Activated B cell treated with CpG ODN at 0.5 μM for 24 hours (primary cell): ENCODE results near the gene ZNF160. TPM values are rescaled to one million over a fixed set of nuclear protein-coding genes. Genes with fewer than 3 reads are reported as not detected.

Experiments
- ATAC-seq: fragments of 200-7000 bp; cut with Tn5 transposase; one replicate; pipeline ENCODE4 v1.10.0; 2021; ENCODE audit warnings: low read depth, mild to moderate bottlenecking, moderate library complexity
- CTCF ChIA-PET: fragments of 350-600 bp; sonication (Branson Sonifier 250); formaldehyde crosslinking; loops from one replicate; lab custom pipeline; 2021; ENCODE audit warnings: antibody characterized with exemption; lab: Charles Lee
- POLR2A ChIA-PET: fragments of 350-600 bp; sonication (Branson Sonifier 250); formaldehyde crosslinking; loops from one replicate; lab custom pipeline; 2021; ENCODE audit warnings: antibody characterized with exemption; lab: Charles Lee
- DNase-seq: peaks from one replicate; pipeline ENCODE4 v3.0.0; 2022
- H3K27ac Mint-ChIP-seq: one replicate; pipeline ENCODE4 v1.8.0; 2020; ENCODE audit warnings: mixed read lengths
- H3K27me3 Mint-ChIP-seq: one replicate; pipeline ENCODE4 v1.8.0; 2021; ENCODE audit warnings: mixed read lengths
- H3K36me3 Mint-ChIP-seq: one replicate; pipeline ENCODE4 v1.8.0; 2021; ENCODE audit warnings: low read depth, mixed read lengths
- H3K4me1 Mint-ChIP-seq: one replicate; pipeline ENCODE4 v1.8.0; 2021; ENCODE audit warnings: mixed read lengths
- H3K4me3 Mint-ChIP-seq: one replicate; pipeline ENCODE4 v1.8.0; 2020; ENCODE audit warnings: mild to moderate bottlenecking, mixed read lengths
- H3K9me3 Mint-ChIP-seq: one replicate; pipeline ENCODE4 v1.8.0; 2020; ENCODE audit warnings: mixed read lengths
- CTCF ChIP-seq: fragments of 200-600 bp; IDR thresholded peaks from one replicate; pipeline ENCODE4 v1.8.0; 2022; ENCODE audit warnings: antibody characterized with exemption, mild to moderate bottlenecking
- intact Hi-C: fragments of 100-400 bp; cut with micrococcal nuclease; formaldehyde crosslinking; loops from one replicate; pipeline ENCODE4 v1.15.1; 2024
- total RNA-seq: library from RNA; stranded (reverse); gene quantifications from 2 replicates; pipeline ENCODE4 v1.2.3, GENCODE V29; 2022

ZNF160 gene
- total RNA-seq, 1 donor from 2014 or later, result 61.3 TPM

- no peak overlapping the region for H3K27ac Mint-ChIP-seq
- H3K4me3 Mint-ChIP-seq, result no peak overlapping the region
- H3K36me3 Mint-ChIP-seq, result peaks cover 21% of the 10 kb centered on the region
- ChIA-PET POLR2A (no interaction called here), CTCF (no interaction called here)
- TF ChIP-seq CTCF, result no peak
- intact Hi-C loops, result no loop called here
- DNase-seq (no peak), ATAC-seq (no peak)
- H3K4me1 Mint-ChIP-seq, result no peaks in the 10 kb centered on the region
- no peaks in the 10 kb centered on the region for H3K27me3 Mint-ChIP-seq
- H3K9me3 Mint-ChIP-seq, result peaks cover 9% of the 10 kb centered on the region
Measured at GRCh38 chr19:53123400-53123799, 20.2 kb upstream of the ZNF160 start.

- no peak overlapping the region for H3K27ac Mint-ChIP-seq
- peaks cover 35% of the 10 kb centered on the region for H3K9me3 Mint-ChIP-seq
- CTCF ChIA-PET, result no interaction called here
- H3K4me3 Mint-ChIP-seq, result no peak overlapping the region
- intact Hi-C loops, result no loop called here
- H3K27me3 Mint-ChIP-seq, result no peaks in the 10 kb centered on the region
- POLR2A ChIA-PET, result no interaction called here
- no peak for TF ChIP-seq CTCF
- no peak for ATAC-seq
- H3K36me3 Mint-ChIP-seq, result peaks cover 74% of the 10 kb centered on the region
- DNase-seq, result no peak
- no peaks in the 10 kb centered on the region for H3K4me1 Mint-ChIP-seq
Measured at GRCh38 chr19:53112286-53112685, 9.1 kb upstream of the ZNF160 start.

GRCh38 chr19:53109527-53109926, 6.3 kb upstream of the ZNF160 start:
- CTCF ChIA-PET, result no interaction called here
- DNase-seq (no peak), ATAC-seq (no peak)
- Mint-ChIP-seq H3K4me3 (no peak overlapping the region), H3K27me3 (no peaks in the 10 kb centered on the region), H3K27ac (no peak overlapping the region), H3K36me3 (peaks cover 48% of the 10 kb centered on the region), H3K4me1 (no peaks in the 10 kb centered on the region), H3K9me3 (peaks cover 19% of the 10 kb centered on the region)
- intact Hi-C loops, result loop anchor here (10.0 kb wide), 1 partner anchor 145 kb away; the partner anchor contains the start of genes VN1R2 and ZNF677
- no peak for TF ChIP-seq CTCF
- POLR2A ChIA-PET, result no interaction called here

- intact Hi-C loops, result loop anchor here (1.0 to 10.0 kb wide), 15 partner anchors 30 to 913 kb away; partner anchors contain the start of genes VN1R2, ZNF320, ZNF347 and ZNF415
Measured at GRCh38 chr19:53102756-53103233, 427 bp downstream of the ZNF160 start.

More at GRCh38 chr19:53102756-53103233, 427 bp downstream of the ZNF160 start:
- Mint-ChIP-seq H3K4me3 (peak overlapping the region; percentile 87), H3K9me3 (peaks cover 3% of the 10 kb centered on the region), H3K27me3 (no peaks in the 10 kb centered on the region), H3K27ac (peak overlapping the region; percentile 93), H3K36me3 (peaks cover 23% of the 10 kb centered on the region), H3K4me1 (peaks cover 35% of the 10 kb centered on the region)
- POLR2A ChIA-PET, result interaction anchor here (1.1 kb wide), 1 partner anchor 315 kb away, joined by 3 read pairs; the partner anchor contains the start of gene ZNF600
- ATAC-seq (no peak), DNase-seq (no peak)
- CTCF ChIA-PET, result no interaction called here
- no peak for TF ChIP-seq CTCF
